Measurements from ENCODE around the gene NTM.
"Not testable (repeated sequence)": the region's sequence is repeated elsewhere in the genome, so short reads cannot be mapped to it uniquely, and the experiment has no call there.

The NTM gene

DNA sequence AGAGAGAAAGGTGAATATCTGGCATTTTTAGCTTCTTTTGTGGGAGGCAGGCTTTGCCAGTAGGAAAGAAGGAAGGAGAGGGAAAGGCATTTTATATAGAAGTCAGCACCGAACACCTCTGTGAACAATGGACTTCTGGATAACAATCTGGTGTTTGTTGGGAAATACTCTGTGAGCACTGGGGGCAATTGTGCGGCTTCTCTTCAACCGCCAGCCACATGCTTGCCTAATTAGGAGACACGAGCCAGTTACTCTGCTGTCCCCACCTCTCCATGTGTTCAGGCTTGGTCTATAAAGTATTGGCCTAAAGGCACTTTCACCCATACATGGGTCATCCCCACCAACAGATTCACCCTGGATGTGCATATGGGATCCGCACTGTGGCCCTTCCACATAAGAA, 523.6 kb downstream of the NTM start:
- no peak for DNase-seq (ENCODE audit: low spot score)

DNA sequence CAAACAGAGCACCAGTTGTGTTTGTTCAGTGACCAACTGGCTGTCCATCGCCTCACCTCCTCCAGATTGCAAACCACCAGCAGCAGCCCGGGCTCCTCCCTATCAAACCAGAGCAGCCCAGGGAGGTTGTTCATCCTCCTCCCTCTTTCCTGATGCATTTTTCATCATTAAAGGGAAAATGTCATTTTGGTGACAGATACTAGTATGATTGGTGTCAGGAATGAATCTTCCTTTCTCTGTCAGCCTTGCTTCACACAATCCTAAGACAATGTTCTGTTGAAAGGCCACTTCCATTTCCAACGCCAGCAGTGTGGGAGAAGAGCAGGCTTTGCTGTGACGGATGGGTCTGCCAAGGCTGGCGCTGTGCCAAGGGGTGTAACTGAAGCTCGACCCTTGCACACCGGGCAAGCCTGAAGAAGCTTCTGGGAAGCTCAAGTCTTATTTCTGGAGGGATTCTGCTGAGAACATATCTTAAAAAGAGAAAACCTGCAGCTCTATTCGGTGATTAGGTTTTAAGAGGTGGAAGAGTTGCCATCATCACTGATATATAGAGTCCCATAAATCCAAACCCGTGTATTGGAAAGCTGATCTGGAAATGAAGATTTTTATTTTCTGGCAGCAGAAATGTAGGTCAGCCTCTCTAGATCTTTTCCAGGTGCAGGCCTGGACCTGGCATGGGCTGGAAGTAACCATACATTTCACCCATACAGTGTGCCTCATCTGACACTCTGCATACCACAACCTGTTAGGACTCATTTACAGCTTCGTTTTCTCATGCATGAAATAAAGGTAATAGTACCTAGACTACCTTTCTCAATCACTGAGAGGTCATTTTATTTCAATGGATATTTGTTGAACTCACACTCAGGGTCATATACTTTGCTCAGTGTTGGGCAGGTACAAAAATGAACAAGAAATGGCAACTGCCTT, 524.5 kb downstream of the NTM start:
- peak; percentile 36 for DNase-seq (ENCODE audit: low spot score)

DNA sequence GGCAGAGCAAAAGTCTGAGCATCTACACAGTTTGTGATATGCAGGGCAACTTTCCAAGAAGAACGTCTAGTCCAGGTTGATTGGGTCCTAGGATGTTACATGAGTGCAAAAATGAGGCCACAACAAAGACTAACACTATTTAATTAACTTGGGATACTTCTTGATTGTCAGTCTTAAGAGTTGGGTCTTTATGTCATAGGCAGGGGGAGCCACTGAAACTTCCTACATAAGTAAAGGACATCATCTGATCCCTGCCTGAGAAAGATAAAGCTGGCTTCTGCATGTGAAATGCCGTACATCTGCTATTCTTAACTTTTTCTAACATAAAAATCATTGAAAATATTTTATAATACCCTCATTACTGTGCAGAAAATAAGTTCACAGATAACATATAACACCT, 525.5 kb downstream of the NTM start:
- DNase-seq (ENCODE audit: low spot score): no peak

DNA sequence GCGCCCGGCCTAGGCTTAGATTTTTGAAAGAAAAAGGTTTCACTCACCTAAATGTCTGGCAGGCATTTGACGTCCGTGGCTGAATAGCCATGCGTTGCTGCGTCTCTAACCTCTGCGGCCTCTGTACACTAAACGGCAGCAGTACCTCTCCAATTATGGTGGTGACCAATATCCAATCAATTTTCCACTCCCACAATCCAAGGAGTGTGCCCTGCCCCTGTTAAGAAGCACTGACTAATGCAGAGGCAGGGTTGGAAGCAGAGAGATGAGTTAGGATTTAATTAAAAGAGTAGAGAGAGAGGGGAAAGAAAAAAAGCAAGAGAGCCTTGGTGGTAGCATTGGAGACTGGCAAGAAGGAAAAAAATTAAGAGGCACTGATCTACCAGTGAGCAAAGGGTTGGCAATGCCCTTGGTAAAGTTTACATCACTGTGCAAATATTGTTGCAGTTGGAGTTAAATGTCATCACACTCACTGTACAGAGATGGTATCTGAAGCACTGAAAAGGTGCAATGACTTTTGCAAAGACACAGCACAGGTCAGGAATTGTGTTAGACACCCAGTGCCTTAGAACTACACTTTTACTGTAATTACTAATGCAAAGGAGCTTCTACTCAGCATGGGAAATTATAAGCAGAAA, 526.7 kb downstream of the NTM start:
- DNase-seq (ENCODE audit: low spot score): no peak

DNA sequence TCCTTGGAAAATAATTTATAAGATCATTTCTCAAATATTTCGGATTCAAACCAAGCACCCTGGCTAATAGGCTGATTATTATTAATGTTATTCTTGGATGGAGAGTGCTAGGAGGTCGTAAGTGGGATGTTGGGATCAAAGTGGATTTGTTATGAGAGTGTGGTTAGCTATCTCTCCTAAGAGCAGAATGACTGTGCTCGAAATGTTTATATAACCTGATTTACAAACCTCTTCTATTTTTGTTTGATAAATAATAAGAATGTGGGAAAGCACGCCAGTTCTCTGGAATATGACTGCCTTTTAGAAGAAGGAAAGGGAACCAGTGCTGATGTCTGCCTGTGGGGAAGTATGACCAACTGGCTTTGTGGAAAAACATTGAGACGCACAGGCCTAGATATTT, 527.5 kb downstream of the NTM start:
- no peak for DNase-seq (ENCODE audit: low spot score)

DNA sequence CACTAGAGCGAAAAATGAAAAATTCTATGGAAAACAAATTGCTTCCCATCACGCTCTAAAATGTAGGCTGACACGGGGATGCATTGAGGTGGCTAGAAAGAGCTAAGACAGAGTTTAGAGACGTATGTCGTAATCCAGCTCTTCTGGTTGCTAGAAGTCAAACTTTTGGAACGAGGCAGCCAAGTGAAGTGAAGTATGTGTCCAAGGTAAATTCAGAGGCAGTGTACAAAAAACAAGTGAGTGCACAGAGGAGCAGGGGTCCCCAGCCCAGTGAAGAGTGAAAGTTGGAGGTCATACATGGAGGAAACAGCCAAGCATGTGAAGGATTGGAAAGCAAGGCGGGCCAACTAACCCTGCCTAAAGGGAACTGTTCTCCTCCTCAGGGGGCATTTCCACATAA, 528.5 kb downstream of the NTM start:
- DNase-seq (ENCODE audit: low spot score): no peak

DNA sequence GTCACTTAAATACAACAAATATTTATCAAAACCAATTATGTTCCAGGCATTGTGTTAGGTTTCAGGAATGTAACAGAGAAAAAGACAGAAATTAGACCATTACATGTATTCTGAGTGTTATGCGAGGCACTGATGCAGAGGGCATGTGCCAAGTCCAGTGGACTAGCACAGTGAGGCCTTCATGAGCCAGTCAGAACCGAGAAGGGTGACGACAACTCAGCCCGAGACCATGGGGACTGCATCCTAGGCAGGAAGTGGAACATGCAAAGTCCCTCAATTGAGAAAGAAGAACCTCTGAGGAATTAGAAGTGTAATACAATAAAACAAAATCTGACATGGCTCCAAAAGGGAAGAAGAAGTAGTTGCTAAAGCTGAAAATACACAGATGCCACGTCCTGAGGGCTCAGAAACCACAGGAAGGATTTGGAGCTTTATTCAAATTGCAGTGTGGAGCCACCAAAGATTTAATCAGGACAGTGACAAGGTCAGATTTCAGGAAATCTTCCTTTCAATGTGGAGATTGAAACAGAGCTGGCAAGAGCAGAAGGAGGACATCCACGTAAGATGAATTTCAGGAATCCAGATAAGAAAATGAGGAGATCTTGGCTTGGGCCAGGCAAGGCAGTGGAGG, 529.6 kb downstream of the NTM start:
- peak; percentile 12 for DNase-seq (ENCODE audit: low spot score)

DNA sequence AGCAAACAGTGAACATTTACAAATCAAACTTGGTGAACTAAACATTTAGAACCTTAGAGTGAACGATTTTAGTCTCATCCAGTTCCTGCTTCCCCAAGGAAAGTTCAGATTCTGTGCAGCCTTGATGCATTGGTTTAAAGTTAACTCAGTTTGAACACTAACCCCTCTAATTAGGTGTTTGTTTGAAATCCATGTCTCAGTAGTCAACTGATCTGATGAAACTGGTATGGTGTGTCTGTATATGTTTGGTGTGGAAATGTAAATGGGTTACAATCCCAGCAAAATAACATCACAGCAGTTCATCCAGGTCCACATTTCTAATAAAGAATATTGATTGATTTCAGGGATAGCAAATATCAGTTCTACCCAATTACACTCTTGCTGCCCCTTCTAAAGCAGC, 532.0 kb downstream of the NTM start:
- DNase-seq (ENCODE audit: low spot score): no peak

DNA sequence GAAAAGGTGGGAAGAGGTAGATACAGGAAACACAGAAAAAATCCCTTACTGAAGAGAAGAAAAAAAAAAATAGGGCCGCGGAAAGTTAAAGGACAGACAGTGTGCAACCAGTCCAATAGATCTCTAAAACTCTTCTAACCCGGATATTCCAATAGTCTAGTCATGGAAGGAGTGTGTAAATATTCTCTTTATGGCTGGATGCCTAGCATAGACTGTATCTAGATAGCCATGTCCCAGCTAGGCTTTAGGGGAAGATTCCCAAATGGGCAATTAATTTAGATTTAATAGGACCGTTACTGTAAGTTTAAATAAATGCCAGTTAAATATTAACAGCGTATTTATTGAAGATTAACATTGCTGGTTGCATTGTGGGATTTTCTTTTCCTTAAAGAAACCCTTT, 532.7 kb downstream of the NTM start:
- no peak for DNase-seq (ENCODE audit: low spot score)

DNA sequence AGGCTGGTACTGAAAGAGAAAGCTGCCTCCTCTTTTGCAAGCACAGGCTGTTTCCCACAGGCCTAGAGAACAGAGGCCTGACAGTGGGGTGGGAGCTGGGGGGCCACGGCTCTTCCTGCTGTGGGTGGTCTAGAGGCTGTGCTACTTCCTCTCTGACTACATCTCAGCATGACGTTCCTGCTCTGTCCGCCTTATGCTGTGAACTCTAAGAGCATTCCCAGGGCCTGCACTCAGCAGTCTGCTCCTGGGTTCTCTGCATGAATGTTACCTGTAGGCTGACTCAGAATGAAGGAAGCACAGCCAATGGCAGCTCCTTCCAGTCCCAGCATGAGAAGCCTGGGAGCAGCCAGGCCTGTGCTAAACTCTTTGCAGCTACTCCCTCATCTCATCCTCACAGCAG, 534.3 kb downstream of the NTM start:
- DNase-seq (ENCODE audit: low spot score): no peak

DNA sequence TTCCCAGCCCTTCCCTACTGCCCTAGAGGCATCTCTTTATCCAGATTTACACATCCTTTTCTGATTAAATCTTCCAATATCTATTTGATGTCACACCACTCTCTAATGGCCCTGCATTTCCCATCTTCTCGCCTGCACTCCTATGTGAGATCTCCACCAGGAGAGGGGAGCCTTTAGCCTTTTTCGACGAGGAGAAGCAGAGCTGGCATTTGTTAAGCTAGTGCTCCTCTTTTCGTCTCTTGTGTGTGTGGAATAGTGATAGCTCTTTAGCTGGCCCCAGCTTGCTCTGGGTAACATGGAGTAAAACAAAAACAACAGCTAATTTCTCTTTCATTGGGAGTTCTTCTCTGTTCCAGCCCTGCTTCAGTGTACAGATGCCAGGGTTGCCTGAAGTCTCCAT, 536.5 kb downstream of the NTM start:
- DNase-seq (ENCODE audit: low spot score): peak; percentile 74

DNA sequence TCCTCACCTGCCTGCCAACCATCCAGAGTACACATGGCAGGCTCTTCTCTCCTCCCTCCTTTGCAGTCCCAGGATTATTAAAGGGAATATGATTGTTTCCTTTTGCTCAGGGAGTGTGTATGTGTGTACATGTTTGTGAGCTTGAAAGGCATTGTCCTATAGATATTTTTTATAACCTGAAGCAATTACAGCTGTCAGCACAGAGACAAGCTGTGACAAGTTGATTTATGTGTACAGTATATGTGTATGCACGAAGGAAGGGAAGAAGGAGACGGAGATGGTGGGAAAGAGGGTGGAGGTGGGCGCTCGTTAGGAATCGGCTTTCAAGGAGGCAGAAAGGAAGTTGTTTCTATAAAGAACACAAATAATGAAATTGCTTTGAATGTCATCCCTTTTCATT, 537.0 kb downstream of the NTM start:
- no peak for DNase-seq (ENCODE audit: low spot score)

DNA sequence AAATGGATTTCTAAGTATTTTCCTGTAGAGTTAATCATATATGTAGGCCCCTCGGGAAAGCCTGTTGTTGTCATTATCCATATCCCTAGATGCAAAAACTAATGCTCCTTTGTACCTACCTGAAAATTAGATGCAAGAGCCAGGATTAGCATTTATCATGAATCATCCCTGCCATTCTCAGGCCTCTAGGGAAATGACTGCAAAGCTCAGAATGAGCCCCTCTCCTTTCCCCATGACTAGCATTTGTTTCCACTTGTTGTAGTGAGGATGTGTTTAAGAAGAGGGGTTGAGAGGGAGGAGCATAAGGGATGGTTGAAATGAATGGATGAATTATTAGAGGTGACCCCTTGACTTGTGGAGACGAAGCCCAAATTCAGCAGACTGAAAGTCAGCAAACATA, 537.9 kb downstream of the NTM start:
- no peak for DNase-seq (ENCODE audit: low spot score)

DNA sequence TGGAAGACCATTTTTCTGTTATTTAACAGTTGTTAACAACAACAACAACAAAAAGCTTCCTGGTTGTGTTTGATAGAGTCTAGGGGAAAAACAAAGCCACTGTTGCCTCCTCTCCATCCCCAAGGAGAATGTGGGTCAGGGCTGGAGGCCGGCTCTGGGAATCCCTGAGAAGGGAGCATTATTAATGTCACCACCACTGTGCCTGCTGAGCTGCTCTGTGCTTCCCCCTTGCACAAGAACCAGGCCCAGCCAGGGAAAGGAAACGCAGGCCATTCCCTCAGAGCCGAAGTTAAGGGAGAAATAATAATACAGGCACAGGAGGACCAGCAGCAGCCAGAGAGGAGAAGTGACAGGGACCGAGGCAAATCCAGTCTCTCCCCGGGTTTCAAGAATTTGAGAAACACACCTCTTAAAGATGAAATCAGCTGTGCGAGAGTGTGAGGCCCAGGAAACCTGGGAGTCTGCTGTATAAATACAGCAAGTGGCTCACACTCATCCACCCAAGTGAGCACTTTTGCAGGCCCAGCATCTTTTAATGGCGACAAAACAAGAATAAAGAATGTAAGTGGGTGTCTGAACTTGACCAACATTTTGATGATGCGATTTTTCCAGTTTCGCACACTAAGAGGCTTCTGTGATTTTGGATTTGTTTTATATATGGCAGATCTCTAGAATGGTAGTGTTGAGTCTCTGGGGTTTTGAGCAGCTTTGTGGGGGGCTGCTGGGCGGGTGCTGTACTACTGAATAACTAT, 539.2 kb downstream of the NTM start:
- DNase-seq (ENCODE audit: low spot score): no peak

DNA sequence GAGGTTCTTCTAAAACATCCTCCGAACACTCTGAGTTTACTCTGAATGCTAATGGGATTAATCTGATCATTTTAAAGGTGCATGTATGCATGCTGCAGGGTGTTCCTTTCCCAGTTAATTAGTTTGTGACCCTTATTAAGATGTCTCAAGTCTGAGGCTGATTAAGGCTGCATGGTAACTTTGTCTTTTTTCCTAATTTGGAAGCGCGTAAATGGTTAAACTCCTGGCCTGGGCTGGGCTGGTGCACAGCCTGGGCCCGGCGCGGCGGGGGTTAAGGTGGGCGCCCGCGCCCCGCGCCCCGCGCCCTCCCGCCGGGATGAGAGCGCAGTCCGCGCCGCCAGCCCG, 539.7 kb downstream of the NTM start:
- DNase-seq (ENCODE audit: low spot score): no peak

DNA sequence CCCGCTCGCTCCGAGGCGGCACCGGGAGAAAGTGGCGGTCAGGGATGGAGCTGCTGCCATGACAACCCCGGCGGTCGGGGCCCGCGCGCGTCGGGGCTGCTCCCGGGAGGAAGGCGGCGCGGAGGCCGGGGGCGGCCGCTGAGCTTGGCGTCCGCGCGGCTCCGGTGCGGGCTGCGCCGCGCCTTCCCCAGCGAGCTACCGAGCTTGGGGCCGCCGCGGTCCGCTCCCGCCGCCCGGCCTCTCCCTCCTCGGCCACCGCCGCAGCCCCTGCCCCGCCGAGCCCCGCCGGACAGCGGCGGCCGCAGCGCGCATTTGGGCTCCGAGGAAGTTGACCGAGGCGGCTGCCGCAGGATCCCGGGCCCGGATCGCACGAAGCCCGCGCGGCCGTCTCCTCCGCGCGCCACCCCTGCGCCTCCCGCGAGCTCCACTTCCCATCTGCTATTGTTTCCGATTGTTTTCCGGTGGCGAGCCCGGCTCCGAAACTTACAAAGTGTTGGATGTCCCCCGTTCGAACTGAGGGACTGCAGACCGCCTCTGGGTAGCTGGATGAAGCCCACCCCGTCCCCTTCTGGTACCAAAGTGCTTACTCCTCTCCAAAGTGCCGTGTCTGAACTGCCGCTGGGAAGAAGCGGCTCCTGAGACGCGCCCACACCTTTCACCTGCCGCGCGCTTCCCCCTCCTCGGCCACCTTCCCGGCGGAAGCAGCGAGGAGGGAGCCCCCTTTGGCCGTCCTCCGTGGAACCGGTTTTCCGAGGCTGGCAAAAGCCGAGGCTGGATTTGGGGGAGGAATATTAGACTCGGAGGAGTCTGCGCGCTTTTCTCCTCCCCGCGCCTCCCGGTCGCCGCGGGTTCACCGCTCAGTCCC, 540.3 kb downstream of the NTM start:
- peak; percentile 13 for DNase-seq (ENCODE audit: low spot score)

DNA sequence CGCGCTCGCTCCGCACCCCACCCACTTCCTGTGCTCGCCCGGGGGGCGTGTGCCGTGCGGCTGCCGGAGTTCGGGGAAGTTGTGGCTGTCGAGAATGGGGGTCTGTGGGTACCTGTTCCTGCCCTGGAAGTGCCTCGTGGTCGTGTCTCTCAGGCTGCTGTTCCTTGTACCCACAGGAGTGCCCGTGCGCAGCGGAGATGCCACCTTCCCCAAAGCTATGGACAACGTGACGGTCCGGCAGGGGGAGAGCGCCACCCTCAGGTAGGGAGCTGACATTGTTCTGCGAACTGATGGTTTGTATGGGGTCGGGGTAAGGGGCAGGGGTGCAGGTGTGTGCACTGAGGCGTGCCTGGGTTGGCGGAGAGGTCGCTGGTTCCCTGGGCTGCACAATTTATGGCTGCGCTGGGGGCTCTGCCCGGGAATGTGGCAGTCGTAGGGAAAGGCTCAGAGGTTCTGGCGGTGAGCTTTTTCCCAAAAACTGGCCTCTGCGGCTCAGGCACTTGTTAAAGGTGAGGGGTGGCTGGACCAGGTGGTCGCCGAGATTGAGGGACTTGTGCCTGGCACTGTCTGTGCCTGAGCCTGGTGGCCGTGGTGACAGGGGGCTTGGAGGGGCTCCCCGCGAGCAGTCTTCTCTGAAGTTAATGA, 541.1 kb downstream of the NTM start:
- DNase-seq (ENCODE audit: low spot score): not testable (repeated sequence)

DNA sequence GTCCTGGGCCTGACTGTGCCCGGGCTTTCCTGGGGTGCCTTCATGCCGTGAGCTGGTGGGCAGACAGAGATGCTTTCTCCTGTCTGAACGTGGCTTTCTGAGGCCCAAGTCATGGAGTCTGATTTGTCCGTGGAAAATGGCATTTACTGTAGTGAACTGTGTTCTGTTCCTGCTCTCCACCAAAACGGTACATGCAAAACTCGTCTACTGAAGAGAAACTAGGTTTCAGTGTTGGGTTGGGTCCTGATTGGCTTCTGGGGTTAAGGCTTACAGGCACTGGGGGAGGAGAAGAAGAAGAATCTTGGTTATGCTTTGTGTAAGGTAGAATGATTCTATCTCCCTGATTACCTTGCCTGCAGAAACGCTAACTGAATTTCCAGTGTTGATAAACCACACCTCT, 541.7 kb downstream of the NTM start:
- no peak for DNase-seq (ENCODE audit: low spot score)

DNA sequence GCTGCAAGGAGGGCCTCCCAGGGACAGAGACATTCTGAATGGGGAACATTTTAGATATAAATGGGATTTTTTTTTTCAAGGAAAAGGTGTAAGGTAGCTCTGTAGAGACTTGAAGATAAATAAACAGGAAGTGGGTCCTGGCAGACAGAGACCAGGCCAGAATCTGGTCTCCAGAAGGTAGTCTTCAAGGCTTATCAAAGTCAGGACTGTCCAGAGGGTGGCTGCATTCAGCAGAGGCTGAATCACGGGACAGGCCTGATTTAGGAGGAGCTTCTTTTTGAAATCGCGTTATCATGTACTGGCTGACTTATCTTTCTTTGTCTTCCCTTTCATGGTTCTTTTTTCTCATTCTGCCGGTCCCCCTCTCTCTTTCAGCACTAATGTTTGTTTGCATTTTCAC, 542.9 kb downstream of the NTM start:
- DNase-seq (ENCODE audit: low spot score): no peak

DNA sequence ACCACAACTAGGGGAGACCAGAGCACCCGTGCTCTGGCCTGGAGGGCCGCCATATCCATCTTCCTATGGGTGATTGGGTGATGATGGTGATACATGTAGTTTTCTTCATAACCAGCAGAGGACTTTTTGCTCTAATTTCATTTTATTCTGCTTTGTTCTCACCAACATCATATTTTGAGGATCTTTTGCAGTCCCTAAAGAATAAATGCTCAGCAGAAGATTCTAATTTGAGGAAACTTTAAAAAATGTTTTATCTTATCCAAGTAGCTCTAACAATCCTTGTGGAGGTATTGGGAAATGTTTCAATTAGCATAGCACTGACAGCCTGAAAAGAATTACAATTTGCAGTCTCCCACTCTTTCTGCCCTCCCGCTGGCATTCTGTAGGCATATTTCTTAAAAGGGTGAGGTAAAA, 544.0 kb downstream of the NTM start:
- DNase-seq (ENCODE audit: low spot score): no peak

DNA sequence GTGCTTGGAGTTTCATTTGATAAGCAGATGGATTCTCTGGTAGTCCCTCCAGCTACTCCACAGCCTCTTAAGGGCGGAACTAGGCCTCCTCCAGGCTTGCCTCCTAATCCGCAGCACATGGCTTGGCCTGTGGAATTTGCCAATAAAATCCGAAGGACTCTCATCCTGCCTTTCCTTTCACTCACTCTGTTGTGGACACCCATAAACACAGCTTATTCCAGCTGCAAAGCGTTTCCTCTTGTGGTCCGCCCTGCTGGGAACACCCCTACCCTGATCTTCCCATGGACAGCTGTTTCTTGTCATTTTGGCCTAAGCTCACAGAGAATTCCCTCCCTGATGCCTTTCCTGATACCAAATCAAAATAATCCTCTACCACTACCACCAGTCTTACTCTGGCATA, 546.2 kb downstream of the NTM start:
- DNase-seq (ENCODE audit: low spot score): no peak

Data from Ammon's horn (tissue), 1 donor.